ENCODE measurements around the gene ZBBX.

Gene ZBBX

DNA sequence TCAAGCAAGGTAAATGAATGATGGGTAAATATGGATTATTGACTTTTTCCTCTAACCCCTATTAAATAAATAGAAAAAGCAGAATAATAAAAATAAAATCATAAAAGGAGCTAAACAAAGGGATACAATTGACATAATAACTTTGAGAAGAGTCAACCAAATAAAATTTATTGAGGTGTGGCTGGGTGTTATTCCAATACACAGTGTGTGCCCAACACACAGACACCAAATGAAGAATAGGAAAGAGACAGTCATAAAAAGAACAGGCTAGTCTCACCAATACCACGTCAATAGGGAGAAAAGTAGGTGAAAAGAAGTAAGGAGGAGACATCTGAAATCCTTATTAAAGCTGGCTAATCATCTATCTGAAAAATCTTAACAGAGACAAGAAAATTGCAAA is 127.1 kb downstream of the ZBBX start:
- H3K27me3 Mint-ChIP-seq: no peaks in the 10 kb centered on the region
- H3K4me3 Mint-ChIP-seq: no peak overlapping the region
- no peaks in the 10 kb centered on the region for H3K9me3 Mint-ChIP-seq
- H3K36me3 Mint-ChIP-seq (ENCODE audit: low read depth): no peaks in the 10 kb centered on the region
- no peaks in the 10 kb centered on the region for H3K4me1 Mint-ChIP-seq (ENCODE audit: low read depth)
- H3K27ac Mint-ChIP-seq: no peak overlapping the region

DNA sequence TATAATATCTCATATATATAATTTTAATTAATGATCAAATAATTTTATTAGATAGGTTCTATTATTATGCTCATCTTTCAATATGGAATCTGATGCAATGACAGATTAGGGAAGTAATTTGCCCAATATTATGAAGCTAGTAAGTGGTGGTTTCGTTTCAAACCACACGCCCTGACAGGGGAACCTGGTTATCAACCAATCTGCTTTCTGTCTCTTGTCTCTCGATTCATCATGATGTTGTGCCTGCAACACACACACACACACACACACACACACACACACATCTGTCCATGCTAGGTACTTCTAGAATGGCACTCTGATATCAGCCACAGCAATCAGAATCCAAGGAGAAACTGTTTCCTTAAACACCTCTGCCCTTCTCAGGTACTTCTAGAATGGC is 128.4 kb downstream of the ZBBX start:
- Mint-ChIP-seq H3K27ac (no peak overlapping the region), H3K4me1 (ENCODE audit: low read depth) (no peaks in the 10 kb centered on the region), H3K36me3 (ENCODE audit: low read depth) (no peaks in the 10 kb centered on the region), H3K4me3 (no peak overlapping the region), H3K9me3 (no peaks in the 10 kb centered on the region), H3K27me3 (no peaks in the 10 kb centered on the region)

GRCh38 chr3:167246252-167246651 is 133.8 kb downstream of the ZBBX start:
- H3K4me1 Mint-ChIP-seq (ENCODE audit: low read depth): no peaks in the 10 kb centered on the region

DNA sequence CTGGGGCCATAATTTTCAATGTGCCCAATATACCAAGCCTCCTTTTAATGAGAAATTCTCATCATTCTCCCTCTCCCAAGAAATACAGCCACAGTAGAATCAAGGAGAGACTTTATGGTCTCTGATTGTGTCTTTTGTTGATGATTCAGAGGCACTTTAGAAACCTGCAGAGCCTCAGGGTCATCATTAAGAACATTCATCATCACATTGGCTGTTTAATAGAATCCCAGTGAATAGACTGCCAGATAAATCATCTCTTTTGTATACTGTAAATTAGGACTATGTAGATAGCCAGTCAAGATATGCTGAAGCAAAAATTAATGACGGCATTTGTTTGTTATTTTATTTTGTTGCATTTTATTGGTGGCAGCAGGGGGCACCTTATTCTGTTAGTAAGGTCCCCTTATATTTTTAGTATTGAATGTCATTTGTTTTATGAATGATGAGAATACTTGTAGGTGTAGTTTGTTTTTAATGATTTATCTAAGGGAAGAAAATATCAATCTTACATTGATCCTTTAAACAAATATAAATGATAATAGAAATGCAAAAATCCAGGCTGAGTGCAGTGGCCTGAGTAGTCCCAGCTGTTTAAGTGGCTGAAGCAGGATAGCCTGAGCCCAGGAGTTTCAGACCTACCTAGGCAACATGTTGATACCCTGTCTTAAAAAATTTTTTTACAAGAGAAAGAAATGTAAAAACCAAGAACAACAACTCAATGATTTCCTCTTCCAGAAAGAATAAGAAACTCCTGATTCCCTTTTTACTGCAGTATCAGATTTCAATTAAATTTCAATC is 138.8 kb downstream of the ZBBX start:
- H3K4me3 Mint-ChIP-seq: no peak overlapping the region

More at GRCh38 chr3:167246252-167246651, 133.8 kb downstream of the ZBBX start:
- Mint-ChIP-seq H3K9me3 (no peaks in the 10 kb centered on the region), H3K27me3 (no peaks in the 10 kb centered on the region), H3K36me3 (ENCODE audit: low read depth) (no peaks in the 10 kb centered on the region), H3K27ac (no peak overlapping the region), H3K4me3 (no peak overlapping the region)

GRCh38 chr3:167228135-167228534 is 152.0 kb downstream of the ZBBX start:
- Mint-ChIP-seq H3K4me1 (ENCODE audit: low read depth) (no peaks in the 10 kb centered on the region), H3K4me3 (no peak overlapping the region), H3K27ac (no peak overlapping the region), H3K27me3 (no peaks in the 10 kb centered on the region), H3K36me3 (ENCODE audit: low read depth) (no peaks in the 10 kb centered on the region), H3K9me3 (peaks cover 4% of the 10 kb centered on the region)

More for the DNA sequence above, 138.8 kb downstream of the ZBBX start:
- Mint-ChIP-seq H3K9me3 (no peaks in the 10 kb centered on the region), H3K36me3 (ENCODE audit: low read depth) (no peaks in the 10 kb centered on the region), H3K27ac (no peak overlapping the region), H3K4me1 (ENCODE audit: low read depth) (no peaks in the 10 kb centered on the region), H3K27me3 (no peaks in the 10 kb centered on the region)

- H3K4me1 Mint-ChIP-seq (ENCODE audit: low read depth): no peaks in the 10 kb centered on the region
- H3K4me3 Mint-ChIP-seq: no peak overlapping the region
- no peaks in the 10 kb centered on the region for H3K36me3 Mint-ChIP-seq (ENCODE audit: low read depth)
- peaks cover 4% of the 10 kb centered on the region for H3K9me3 Mint-ChIP-seq
- H3K27me3 Mint-ChIP-seq: no peaks in the 10 kb centered on the region
- no peak overlapping the region for H3K27ac Mint-ChIP-seq
Measured at GRCh38 chr3:167225821-167226220, 154.3 kb downstream of the ZBBX start.

DNA sequence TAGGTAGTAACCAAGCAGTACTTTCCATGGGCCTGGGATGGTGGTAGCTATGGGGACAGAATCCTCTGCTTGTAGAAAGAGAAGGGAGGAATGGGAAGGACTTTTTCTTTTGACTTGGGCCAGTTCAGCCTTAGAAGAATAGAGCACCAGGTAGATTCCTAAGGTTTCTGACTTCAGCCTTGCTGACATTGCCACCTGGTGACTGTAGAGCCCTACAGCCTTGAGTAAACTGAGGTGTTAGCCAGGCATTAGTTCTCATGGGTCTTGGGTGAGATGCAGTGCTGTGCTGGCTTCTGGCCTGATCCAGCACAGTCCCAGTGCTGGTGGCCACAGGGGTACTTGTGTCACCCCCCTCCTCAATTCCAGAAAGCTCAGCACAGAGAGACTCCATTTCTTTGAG is 171.1 kb downstream of the ZBBX start:
- Mint-ChIP-seq H3K4me3 (no peak overlapping the region), H3K36me3 (ENCODE audit: low read depth) (no peaks in the 10 kb centered on the region), H3K27ac (no peak overlapping the region), H3K9me3 (peaks cover 10% of the 10 kb centered on the region), H3K4me1 (ENCODE audit: low read depth) (no peaks in the 10 kb centered on the region), H3K27me3 (no peaks in the 10 kb centered on the region)

DNA sequence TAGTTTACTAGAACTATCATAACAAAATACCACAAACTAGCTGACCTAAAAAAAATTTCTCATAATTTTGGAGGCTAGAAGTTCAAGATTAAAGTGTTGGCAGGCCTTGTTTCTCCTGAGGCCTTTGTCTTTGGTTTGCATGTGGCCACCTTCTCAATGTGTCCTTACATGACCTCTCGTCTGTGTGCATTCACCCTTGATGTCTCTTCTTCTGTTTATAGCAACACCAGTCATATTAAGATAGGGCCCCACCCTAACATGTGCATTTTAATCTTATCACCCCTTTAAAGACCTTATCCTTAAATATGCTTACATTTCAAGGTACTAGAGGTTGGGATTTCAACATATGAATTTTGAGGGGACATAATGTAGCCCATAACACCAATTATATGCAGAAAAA is 177.0 kb downstream of the ZBBX start:
- Mint-ChIP-seq H3K4me1 (ENCODE audit: low read depth) (no peaks in the 10 kb centered on the region), H3K9me3 (peaks cover 10% of the 10 kb centered on the region), H3K27me3 (no peaks in the 10 kb centered on the region), H3K27ac (no peak overlapping the region), H3K36me3 (ENCODE audit: low read depth) (no peaks in the 10 kb centered on the region), H3K4me3 (no peak overlapping the region)

DNA sequence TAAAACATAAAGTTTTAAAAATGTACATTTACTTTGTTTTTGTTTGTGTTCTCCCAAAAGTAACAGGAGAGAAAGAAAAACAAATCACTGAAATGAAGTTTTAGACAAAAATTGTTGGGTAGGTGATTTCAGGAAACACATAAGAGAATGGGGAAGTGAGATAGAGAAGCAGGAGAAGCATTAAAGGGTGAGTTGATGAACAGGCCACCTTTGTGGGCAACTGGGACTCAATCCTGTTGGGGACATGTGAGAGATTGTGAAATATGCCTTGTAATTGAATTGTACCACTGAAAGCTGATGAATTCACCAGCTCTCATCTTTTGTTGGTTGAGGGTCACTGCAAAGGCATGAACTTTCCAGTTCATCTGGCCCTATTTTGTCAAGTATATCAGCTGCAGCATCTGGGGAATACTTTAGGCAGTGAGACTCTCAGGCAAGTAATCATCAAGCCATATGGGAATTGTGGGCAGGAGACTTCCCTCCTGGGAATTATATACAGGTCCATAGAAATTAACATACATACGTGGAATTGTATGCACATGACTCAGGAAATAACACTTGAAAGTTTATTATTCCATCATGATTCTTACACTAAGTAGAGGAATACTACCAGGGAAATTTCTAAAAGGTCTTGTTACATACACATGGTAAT is 181.0 kb downstream of the ZBBX start:
- no peak overlapping the region for H3K27ac Mint-ChIP-seq
- H3K9me3 Mint-ChIP-seq: no peaks in the 10 kb centered on the region
- no peaks in the 10 kb centered on the region for H3K4me1 Mint-ChIP-seq (ENCODE audit: low read depth)
- no peaks in the 10 kb centered on the region for H3K36me3 Mint-ChIP-seq (ENCODE audit: low read depth)
- no peak overlapping the region for H3K4me3 Mint-ChIP-seq
- H3K27me3 Mint-ChIP-seq: no peaks in the 10 kb centered on the region

Data from stimulated activated naive CD8-positive, alpha-beta T cell treated with anti-CD3 and anti-CD28 coated beads, Interleukin-15, Interleukin-2, amounts not matched to agents 100 ng/mL and 50 ng/mL, for 24 hours (primary cell).